ENCODE results near the gene ZNF71. TPM values are rescaled to one million over a fixed set of nuclear protein-coding genes. Genes with fewer than 3 reads are reported as not detected.
A peak's percentile ranks its signal among the peaks of the same experiment; 100 is the strongest.

Gene ZNF71
- total RNA-seq, 1 donor from 2014 or later, result 10.0 TPM

DNA sequence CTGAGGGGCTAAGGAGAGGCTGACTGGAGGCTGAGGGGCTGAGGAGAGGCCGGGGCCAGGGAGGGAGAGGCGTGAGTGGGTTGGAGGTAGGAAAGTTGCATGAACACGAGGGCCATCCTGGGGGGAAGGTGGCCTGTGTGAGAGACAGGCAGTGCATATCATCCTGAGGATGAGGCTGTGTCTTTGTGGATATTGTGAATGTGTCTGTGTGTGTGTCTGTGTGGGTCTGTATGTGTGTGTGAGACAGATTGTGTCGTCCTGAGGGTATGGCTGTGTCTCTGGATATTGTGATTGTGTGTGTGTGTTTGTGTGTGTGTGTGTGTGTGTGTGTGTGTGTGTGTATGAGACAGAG, 422 bp downstream of the ZNF71 start:
- H3K9me3 Mint-ChIP-seq (ENCODE audit: low read depth), result peaks cover 32% of the 10 kb centered on the region
- H3K36me3 Mint-ChIP-seq (ENCODE audit: low read depth), result peaks cover 18% of the 10 kb centered on the region
- H3K27me3 Mint-ChIP-seq (ENCODE audit: low read depth), result no peaks in the 10 kb centered on the region
- H3K4me3 Mint-ChIP-seq (ENCODE audit: unreplicated experiment), result peak overlapping the region; percentile 97
- no peak for DNase-seq (ENCODE audit: low spot score)
- peak overlapping the region; percentile 89 for H3K27ac Mint-ChIP-seq (ENCODE audit: unreplicated experiment)
- peaks cover 13% of the 10 kb centered on the region for H3K4me1 Mint-ChIP-seq (ENCODE audit: low read depth)
- TF ChIP-seq, protein P1, sequence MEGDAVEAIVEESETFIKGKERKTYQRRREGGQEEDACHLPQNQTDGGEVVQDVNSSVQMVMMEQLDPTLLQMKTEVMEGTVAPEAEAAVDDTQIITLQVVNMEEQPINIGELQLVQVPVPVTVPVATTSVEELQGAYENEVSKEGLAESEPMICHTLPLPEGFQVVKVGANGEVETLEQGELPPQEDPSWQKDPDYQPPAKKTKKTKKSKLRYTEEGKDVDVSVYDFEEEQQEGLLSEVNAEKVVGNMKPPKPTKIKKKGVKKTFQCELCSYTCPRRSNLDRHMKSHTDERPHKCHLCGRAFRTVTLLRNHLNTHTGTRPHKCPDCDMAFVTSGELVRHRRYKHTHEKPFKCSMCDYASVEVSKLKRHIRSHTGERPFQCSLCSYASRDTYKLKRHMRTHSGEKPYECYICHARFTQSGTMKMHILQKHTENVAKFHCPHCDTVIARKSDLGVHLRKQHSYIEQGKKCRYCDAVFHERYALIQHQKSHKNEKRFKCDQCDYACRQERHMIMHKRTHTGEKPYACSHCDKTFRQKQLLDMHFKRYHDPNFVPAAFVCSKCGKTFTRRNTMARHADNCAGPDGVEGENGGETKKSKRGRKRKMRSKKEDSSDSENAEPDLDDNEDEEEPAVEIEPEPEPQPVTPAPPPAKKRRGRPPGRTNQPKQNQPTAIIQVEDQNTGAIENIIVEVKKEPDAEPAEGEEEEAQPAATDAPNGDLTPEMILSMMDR (IDR thresholded peaks at IDR 0.05), result no peak

DNA sequence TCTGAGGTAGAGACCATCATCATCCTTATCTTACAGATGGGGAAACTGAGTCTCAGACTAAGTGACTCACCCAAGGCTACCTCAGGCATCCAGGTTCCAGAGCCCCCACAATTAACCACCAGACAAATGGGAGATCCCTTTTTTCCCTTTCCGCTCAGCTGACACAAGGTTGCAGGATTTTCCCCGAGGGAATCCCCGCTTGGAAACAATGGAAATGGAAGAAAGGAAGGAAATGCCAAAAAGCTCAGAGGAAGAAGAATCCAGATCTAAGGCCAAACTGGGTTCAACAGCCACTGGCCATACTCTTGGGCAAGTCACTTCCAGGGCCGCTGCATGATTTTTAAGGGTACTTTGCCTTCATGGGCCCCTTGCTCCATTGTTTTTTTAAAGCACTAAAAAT, 1.6 kb downstream of the ZNF71 start:
- Mint-ChIP-seq H3K9me3 (ENCODE audit: low read depth) (peaks cover 31% of the 10 kb centered on the region), H3K4me3 (ENCODE audit: unreplicated experiment) (peak overlapping the region; percentile 97)
- DNase-seq (ENCODE audit: low spot score), result no peak

DNA sequence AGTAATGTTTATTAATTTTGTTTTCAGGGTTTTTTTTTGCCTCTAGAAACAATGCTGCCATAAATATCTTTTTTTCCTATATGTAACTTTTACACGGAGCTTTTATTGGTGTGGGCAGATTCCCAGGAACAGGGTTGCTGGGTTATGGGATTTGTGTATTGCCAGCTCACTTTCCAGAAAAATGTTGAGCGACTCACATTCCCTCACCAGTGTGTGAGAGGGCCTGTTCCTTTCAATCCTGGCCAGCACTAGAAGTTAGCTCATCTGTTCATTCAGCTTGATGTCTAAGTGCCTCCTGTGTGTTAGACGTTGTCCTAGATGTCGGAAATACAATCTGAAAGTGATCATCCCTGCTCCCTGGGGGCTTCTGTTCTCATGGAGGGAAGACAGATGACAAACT, 2.6 kb downstream of the ZNF71 start:
- Mint-ChIP-seq H3K4me3 (ENCODE audit: unreplicated experiment) (no peak overlapping the region), H3K27ac (ENCODE audit: unreplicated experiment) (no peak overlapping the region), H3K27me3 (ENCODE audit: low read depth) (no peaks in the 10 kb centered on the region), H3K9me3 (ENCODE audit: low read depth) (peaks cover 29% of the 10 kb centered on the region), H3K4me1 (ENCODE audit: low read depth) (peaks cover 13% of the 10 kb centered on the region), H3K36me3 (ENCODE audit: low read depth) (peaks cover 26% of the 10 kb centered on the region)
- TF ChIP-seq, protein P1 (IDR thresholded peaks at IDR 0.05), result no peak
- DNase-seq (ENCODE audit: low spot score), result no peak

More for the DNA sequence above, 1.6 kb downstream of the ZNF71 start:
- Mint-ChIP-seq H3K27ac (ENCODE audit: unreplicated experiment) (no peak overlapping the region), H3K36me3 (ENCODE audit: low read depth) (peaks cover 22% of the 10 kb centered on the region), H3K4me1 (ENCODE audit: low read depth) (peaks cover 13% of the 10 kb centered on the region), H3K27me3 (ENCODE audit: low read depth) (no peaks in the 10 kb centered on the region)
- TF ChIP-seq, protein P1 (IDR thresholded peaks at IDR 0.05), result no peak

DNA sequence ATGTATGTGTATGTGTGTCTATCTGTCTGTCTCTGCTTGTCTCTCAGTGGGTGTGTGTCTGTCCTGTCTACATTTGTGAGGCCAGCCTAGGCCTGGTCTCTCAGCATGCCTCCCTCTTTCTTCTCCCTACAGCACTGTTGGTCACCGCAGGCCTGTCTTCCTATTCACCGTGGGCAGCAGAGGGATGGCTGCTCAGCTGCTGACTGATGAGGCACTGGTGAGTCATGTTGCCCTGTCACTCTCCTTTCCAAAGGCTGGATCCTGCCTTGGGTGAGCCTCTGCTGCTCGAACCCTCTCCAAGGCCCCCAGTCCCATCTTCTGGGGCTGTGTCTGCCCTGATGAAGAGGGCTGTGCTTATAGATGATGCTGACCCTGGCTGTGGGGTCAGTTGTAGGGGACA, 6.3 kb downstream of the ZNF71 start:
- no peak overlapping the region for H3K27ac Mint-ChIP-seq (ENCODE audit: unreplicated experiment)
- peaks cover 46% of the 10 kb centered on the region for H3K36me3 Mint-ChIP-seq (ENCODE audit: low read depth)
- H3K27me3 Mint-ChIP-seq (ENCODE audit: low read depth), result no peaks in the 10 kb centered on the region
- TF ChIP-seq, protein P1 (IDR thresholded peaks at IDR 0.05), result no peak
- no peak overlapping the region for H3K4me3 Mint-ChIP-seq (ENCODE audit: unreplicated experiment)
- H3K9me3 Mint-ChIP-seq (ENCODE audit: low read depth), result peaks cover 45% of the 10 kb centered on the region
- DNase-seq (ENCODE audit: low spot score), result no peak
- peaks cover 2% of the 10 kb centered on the region for H3K4me1 Mint-ChIP-seq (ENCODE audit: low read depth)

DNA sequence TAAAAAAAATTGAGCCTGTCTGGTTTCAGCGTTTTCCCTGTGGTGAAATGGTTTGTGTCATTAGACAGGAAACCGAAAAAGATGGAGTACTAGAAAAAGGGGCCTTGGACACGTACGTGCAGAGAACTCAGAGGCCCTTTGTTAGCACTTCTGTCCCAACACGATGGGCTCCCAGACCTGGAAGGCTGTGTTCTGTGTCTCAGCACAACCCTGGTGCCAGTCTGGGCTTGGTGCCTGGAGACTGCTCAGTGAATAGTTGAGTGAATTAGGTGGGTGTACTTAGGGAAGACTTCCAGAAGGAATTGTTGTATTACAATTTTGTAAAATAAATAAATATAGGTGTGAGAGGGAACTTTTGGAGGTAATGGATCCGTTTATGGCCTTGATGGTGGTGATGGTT, 8.7 kb downstream of the ZNF71 start:
- Mint-ChIP-seq H3K4me1 (ENCODE audit: low read depth) (no peaks in the 10 kb centered on the region), H3K4me3 (ENCODE audit: unreplicated experiment) (no peak overlapping the region), H3K9me3 (ENCODE audit: low read depth) (peaks cover 60% of the 10 kb centered on the region), H3K27me3 (ENCODE audit: low read depth) (no peaks in the 10 kb centered on the region), H3K36me3 (ENCODE audit: low read depth) (peaks cover 50% of the 10 kb centered on the region), H3K27ac (ENCODE audit: unreplicated experiment) (no peak overlapping the region)
- DNase-seq (ENCODE audit: low spot score), result no peak
- TF ChIP-seq, protein P1 (IDR thresholded peaks at IDR 0.05), result no peak
